H1 (cell line): Measurements from ENCODE around the gene ATG2B. TPM values are rescaled to one million over a fixed set of nuclear protein-coding genes. Genes with fewer than 3 reads are reported as not detected.
A peak's percentile ranks its signal among the peaks of the same experiment; 100 is the strongest.

Experiments
- CTCF ChIA-PET: fragments of 300-600 bp; sonication (Branson Sonifier 250); formaldehyde crosslinking; loops from one replicate; lab custom pipeline; 2021; ENCODE audit not compliant: partially characterized antibody; lab: Charles Lee
- POLR2A ChIA-PET: fragments of 300-600 bp; sonication (Branson Sonifier 250); formaldehyde crosslinking; loops from one replicate; lab custom pipeline; 2021; ENCODE audit warnings: inconsistent platforms; ENCODE audit not compliant: partially characterized antibody; lab: Charles Lee
- DNase-seq, 2 experiments: peaks; one replicate each; pipeline versions ENCODE4 v3.0.0 to v3.0.0-alpha.2; 2010 to 2022; ENCODE audit warnings: low spot score in 2 of 2, low read depth in 1 of 2, mixed read lengths in 1 of 2
- FAIRE-seq: peaks from 2 replicates; lab custom pipeline; 2011; peaks lifted over from hg19 to GRCh38; lab: Jason Lieb, UNC
- H2AFZ ChIP-seq: 2 replicates; pipeline ENCODE4 v1.8.1; 2012; ENCODE audit warnings: low read length, inconsistent platforms
- H2AK5ac ChIP-seq: 2 replicates; pipeline ENCODE4 v1.6.1; 2013; ENCODE audit warnings: low read depth, low read length
- H2BK120ac ChIP-seq: replicated peaks from 2 replicates; pipeline ENCODE3; 2013; ENCODE audit warnings: low read depth, low read length, inconsistent platforms
- H2BK12ac ChIP-seq: 2 replicates; pipeline ENCODE4 v1.6.1; 2013; ENCODE audit warnings: low read depth, low read length
- H2BK15ac ChIP-seq: 2 replicates; pipeline ENCODE4 v1.6.1; 2013; ENCODE audit warnings: low read length
- H2BK20ac ChIP-seq: 2 replicates; pipeline ENCODE4 v1.6.1; 2013; ENCODE audit warnings: low read length
- H2BK5ac ChIP-seq: 2 replicates; pipeline ENCODE4 v1.6.1; 2013; ENCODE audit warnings: low read depth, low read length
- H3K14ac ChIP-seq: 2 replicates; pipeline ENCODE4 v1.6.1; 2013; ENCODE audit warnings: inconsistent platforms; ENCODE audit not compliant: insufficient read length
- H3K18ac ChIP-seq: 2 replicates; pipeline ENCODE4 v1.6.1; 2013; ENCODE audit warnings: low read length; ENCODE audit errors: extremely low read depth
- H3K23ac ChIP-seq: 2 replicates; pipeline ENCODE4 v1.6.1; 2013; ENCODE audit warnings: inconsistent platforms; ENCODE audit not compliant: insufficient read length
- H3K23me2 ChIP-seq: 2 replicates; pipeline ENCODE4 v1.6.1; 2013; ENCODE audit warnings: low read depth, low read length
- H3K27ac ChIP-seq: 2 replicates; pipeline ENCODE4 v1.6.1; 2011; ENCODE audit warnings: low read depth, low read length, inconsistent platforms
- H3K27me3 ChIP-seq, 4 experiments: replicated peaks in 1 of 4; 1 replicate in 1 of 4; 2 replicates in 3 of 4; pipeline versions ENCODE4 v1.6.1 to v1.8.1; 2011 to 2013; ENCODE audit warnings: low read length in 3 of 4, mild to moderate bottlenecking in 3 of 4, inconsistent platforms in 2 of 4, mixed read lengths in 2 of 4, moderate library complexity in 1 of 4; ENCODE audit not compliant: control insufficient read depth in 3 of 4, insufficient read depth in 3 of 4; ENCODE audit errors: extremely low read depth in 1 of 4
- H3K36me3 ChIP-seq, 4 experiments: 2 replicates each; pipeline versions ENCODE4 v1.6.1 to v1.8.1; 2011 to 2013; ENCODE audit warnings: mild to moderate bottlenecking in 4 of 4, low read length in 3 of 4, moderate library complexity in 2 of 4, control low read depth in 1 of 4, inconsistent platforms in 1 of 4; ENCODE audit not compliant: insufficient read depth in 4 of 4, control insufficient read depth in 2 of 4
- H3K4ac ChIP-seq: replicated peaks from 2 replicates; pipeline ENCODE3; 2013; ENCODE audit warnings: low read length, low read depth, mixed read lengths, inconsistent platforms; ENCODE audit not compliant: insufficient read length
- H3K4me1 ChIP-seq, 4 experiments: replicated peaks in 1 of 4; 1 replicate in 1 of 4; 2 replicates in 3 of 4; pipeline versions ENCODE4 v1.6.1 to v1.8.1; 2011 to 2013; ENCODE audit warnings: low read length in 3 of 4, inconsistent platforms in 2 of 4, mixed read lengths in 1 of 4; ENCODE audit not compliant: insufficient read depth in 4 of 4, control insufficient read depth in 3 of 4
- H3K4me2 ChIP-seq, 2 experiments: 2 replicates each; pipeline versions ENCODE4 v1.6.1 to v1.8.1; 2011 to 2013; ENCODE audit warnings: low read depth in 2 of 2, low read length in 2 of 2, control low read depth in 1 of 2, inconsistent platforms in 1 of 2, mild to moderate bottlenecking in 1 of 2; ENCODE audit not compliant: insufficient read depth in 1 of 2
- H3K4me3 ChIP-seq, 4 experiments: fragments of 200-600, 300-600 bp in 1 of 4; sonication (generic), shearing (Covaris generic), sonication (Bioruptor Twin) in 1 of 4; 2 replicates each; pipeline versions ENCODE4 v1.5.1 to v1.8.1; 2011 to 2016; ENCODE audit warnings: low read length in 4 of 4, low read depth in 3 of 4, control low read depth in 2 of 4, inconsistent platforms in 2 of 4, mild to moderate bottlenecking in 2 of 4, mixed read lengths in 1 of 4, moderate library complexity in 1 of 4; ENCODE audit not compliant: insufficient read depth in 2 of 4; ENCODE audit errors: extremely low read depth in 1 of 4
- H3K56ac ChIP-seq: replicated peaks from 2 replicates; pipeline ENCODE3; 2013; ENCODE audit warnings: low read depth, mild to moderate bottlenecking, mixed read lengths, low read length, inconsistent platforms; ENCODE audit not compliant: insufficient read length
- H3K79me1 ChIP-seq: 2 replicates; pipeline ENCODE4 v1.6.1; 2013; ENCODE audit warnings: low read depth, low read length, control low read depth
- H3K79me2 ChIP-seq, 2 experiments: 2 replicates each; pipeline versions ENCODE4 v1.6.1 to v1.8.1; 2012 to 2013; ENCODE audit warnings: low read length in 2 of 2, mild to moderate bottlenecking in 2 of 2, inconsistent platforms in 1 of 2; ENCODE audit not compliant: insufficient read depth in 2 of 2, control insufficient read depth in 1 of 2
- H3K9ac ChIP-seq, 4 experiments: replicated peaks in 1 of 4; 1 replicate in 1 of 4; 2 replicates in 3 of 4; pipeline versions ENCODE4 v1.6.1 to v1.8.1; 2011 to 2013; ENCODE audit warnings: low read depth in 3 of 4, low read length in 3 of 4, control low read depth in 2 of 4, mild to moderate bottlenecking in 2 of 4, moderate library complexity in 2 of 4, inconsistent platforms in 1 of 4; ENCODE audit errors: extremely low read depth in 1 of 4
- H3K9me3 ChIP-seq, 2 experiments: 2 replicates each; pipeline versions ENCODE4 v1.6.1 to v1.8.1; 2012 to 2013; ENCODE audit warnings: mild to moderate bottlenecking in 2 of 2, moderate library complexity in 2 of 2, control low read depth in 1 of 2, inconsistent platforms in 1 of 2, low read depth in 1 of 2, low read length in 1 of 2, mixed read lengths in 1 of 2; ENCODE audit not compliant: insufficient read depth in 2 of 2
- H4K20me1 ChIP-seq, 2 experiments: replicated peaks in 1 of 2; 2 replicates each; pipeline versions ENCODE3 to v1.8.1; 2011 to 2013; ENCODE audit warnings: inconsistent platforms in 2 of 2, low read length in 2 of 2, mild to moderate bottlenecking in 1 of 2; ENCODE audit not compliant: insufficient read depth in 2 of 2, control insufficient read depth in 1 of 2
- H4K5ac ChIP-seq: 2 replicates; pipeline ENCODE4 v1.6.1; 2013; ENCODE audit warnings: low read length, low read depth, mixed read lengths, inconsistent platforms; ENCODE audit not compliant: insufficient read length
- H4K8ac ChIP-seq: 2 replicates; pipeline ENCODE4 v1.8.0; 2013; ENCODE audit warnings: mild to moderate bottlenecking, moderate library complexity, low read length, inconsistent platforms; ENCODE audit not compliant: insufficient read depth; ENCODE audit errors: extremely low read depth
- H4K91ac ChIP-seq: replicated peaks from 2 replicates; pipeline ENCODE3; 2013; ENCODE audit warnings: low read length, mixed read lengths, inconsistent platforms; ENCODE audit not compliant: insufficient read length
- ASH2L ChIP-seq: fragments of 200-600, 300-600 bp; sonication (generic); IDR thresholded peaks from one replicate; pipeline ENCODE4 v1.7.1; 2017; ENCODE audit warnings: low read length
- BACH1 ChIP-seq: IDR thresholded peaks from 2 replicates; pipeline ENCODE4 v1.6.1; 2012; ENCODE audit warnings: low read length, improper control_type of control experiment
- CBX8 ChIP-seq: fragments of 300-800, 300-1000 bp; sonication (generic); IDR thresholded peaks from 2 replicates; pipeline ENCODE4 v1.7.1; 2016; ENCODE audit warnings: low read depth, low read length, borderline replicate concordance
- HDAC2 ChIP-seq, 2 experiments: fragments of 300-600 bp in 1 of 2; sonication (generic) in 1 of 2; IDR thresholded peaks; 2 replicates each; pipeline ENCODE4 v1.6.1; 2011 to 2012; ENCODE audit warnings: low read depth in 2 of 2, low read length in 2 of 2, mild to moderate bottlenecking in 2 of 2, moderate library complexity in 2 of 2, borderline replicate concordance in 1 of 2, inconsistent platforms in 1 of 2
- JUN ChIP-seq: IDR thresholded peaks from 2 replicates; pipeline ENCODE4 v1.6.1; 2011; ENCODE audit warnings: low read depth, mild to moderate bottlenecking, improper control_type of control experiment, low read length
- SIRT6 ChIP-seq: IDR thresholded peaks from one replicate; pipeline ENCODE4 v1.7.1; 2012; ENCODE audit warnings: low read length, inconsistent platforms
- SRF ChIP-seq: IDR thresholded peaks from 2 replicates; pipeline ENCODE4 v1.6.1; 2011; ENCODE audit warnings: mild to moderate bottlenecking, low read depth, low read length, moderate library complexity
- WGBS, 2 experiments: shearing (Covaris generic) in 1 of 2; methylation state at CpG; one replicate each; pipeline versions ENCODE4 v1.1.6 to v1.1.7; 2013 to 2015; ENCODE audit warnings: low lambda C conversion rate in 2 of 2, mixed read lengths in 2 of 2, inconsistent platforms in 1 of 2, low coverage in 1 of 2, missing lambda C conversion rate in 1 of 2; ENCODE audit not compliant: insufficient replicate concordance in 2 of 2, insufficient coverage in 1 of 2, insufficient read length in 1 of 2; ENCODE audit errors: extremely low coverage in 1 of 2, missing lambda C conversion rate in 1 of 2; 5-methylcytosine and 5-hydroxymethylcytosine counted together
- polyA plus RNA-seq, 7 experiments: library from polyadenylated mRNA; depleted of rRNA in 3 of 7; stranded (reverse) in 5 of 7; unstranded in 2 of 7; fragments of >200 nt in 5 of 7; fragments of 200-250 nt in 2 of 7; gene quantifications; 1 replicate in 5 of 7; 2 replicates in 1 of 7; 4 replicates in 1 of 7; pipeline versions ENCODE4 v1.2.1 to v1.2.3, GENCODE V29; 2011 to 2013; ENCODE audit warnings: missing spikeins in 2 of 7, mixed read lengths in 2 of 7
- total RNA-seq: library from RNA; stranded (reverse); fragmentation: NEBNext Ultra II Directional; extraction: Animal tissue kit (Norgen Biotek cat#: 25700); gene quantifications from 2 replicates; pipeline ENCODE4 v1.2.1, GENCODE V29; 2021
- TF ChIP-seq, protein P1 (sequence below): IDR thresholded peaks from 2 replicates; pipeline ENCODE4 v1.6.1; 2012; ENCODE audit warnings: inconsistent platforms

The ATG2B gene
- total and polyA plus RNA-seq, 2 of the 8 experiments (the other 6 are each of a cell fraction or from before 2014, with no cell fraction given) = 4.6 to 14.4 TPM

DNA sequence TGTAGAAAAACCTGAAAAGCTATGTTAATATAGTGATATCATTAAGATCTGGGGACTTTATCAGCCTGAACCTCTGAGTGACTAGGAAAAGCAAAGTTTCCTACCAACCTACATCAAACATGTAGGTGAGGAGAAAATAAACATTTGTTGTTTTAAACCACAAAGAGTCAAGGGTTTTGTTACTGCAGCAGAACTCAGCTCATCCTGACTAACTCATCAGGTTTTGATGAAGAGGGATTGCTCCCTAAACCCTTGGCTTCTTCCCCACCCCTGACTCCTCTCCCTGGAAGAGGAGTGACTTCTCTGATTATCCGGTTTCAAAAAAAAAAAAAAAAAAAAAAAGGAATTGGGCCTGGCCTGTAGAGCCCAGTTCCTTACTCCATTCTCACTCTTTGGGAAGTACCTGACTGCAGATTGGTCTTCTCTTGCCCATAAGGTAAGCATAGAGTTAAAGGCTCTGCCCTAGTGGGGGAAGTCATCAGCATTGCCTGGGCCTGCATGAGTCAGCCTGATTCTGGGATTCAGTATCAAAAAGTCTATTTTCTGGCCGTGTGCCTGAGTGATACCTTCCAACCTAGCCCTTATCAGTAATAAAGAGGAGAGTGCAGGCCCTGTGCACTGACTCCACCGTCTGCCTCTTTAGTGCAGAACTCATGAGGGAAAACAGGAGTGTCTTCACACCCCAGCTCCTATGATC, 90.2 kb downstream of the ATG2B start:
- DNase-seq (peak in 1 of 2 experiments; percentile 16), FAIRE-seq (no peak)
- H4K91ac ChIP-seq = no peak overlapping the region
- no peak overlapping the region for H4K5ac ChIP-seq
- peaks cover 4 to 7% of the 10 kb centered on the region in 2 experiments; a peak in 3 of 4 replicates for H3K9me3 ChIP-seq
- H3K18ac ChIP-seq = no peak overlapping the region
- H3K27me3 ChIP-seq = no peaks in the 10 kb centered on the region
- H4K20me1 ChIP-seq = no peaks in the 10 kb centered on the region
- no peak overlapping the region for H3K4me3 ChIP-seq
- no peak overlapping the region for H3K27ac ChIP-seq
- H2BK120ac ChIP-seq = no peak overlapping the region
- H3K4me2 ChIP-seq = no peak overlapping the region
- no peak overlapping the region for H2AK5ac ChIP-seq
- no peaks in the 10 kb centered on the region for H3K79me1 ChIP-seq
- no peaks in the 10 kb centered on the region for H3K79me2 ChIP-seq
- peaks cover 0 to 6% (median 2%) of the 10 kb centered on the region in 4 experiments; a peak in 2 of 7 replicates for H3K4me1 ChIP-seq
- no peaks in the 10 kb centered on the region; a peak in 1 of 8 replicates for H3K36me3 ChIP-seq
- no peak overlapping the region for H3K23ac ChIP-seq
- WGBS, 2 experiments = 58% methylated on average over 3 of the region's 3 CpGs; no CpG with 5 or more reads in 1 of the 2 experiments
- no peak overlapping the region for H2BK12ac ChIP-seq
- no peak overlapping the region for H3K9ac ChIP-seq
- no peak overlapping the region for H2BK15ac ChIP-seq
- H3K23me2 ChIP-seq = no peaks in the 10 kb centered on the region
- H2BK20ac ChIP-seq = no peak overlapping the region
- H4K8ac ChIP-seq = no peak overlapping the region
- no peak overlapping the region for H3K4ac ChIP-seq
- no peak overlapping the region for H3K14ac ChIP-seq
- ChIA-PET POLR2A (no interaction called here), CTCF (interaction anchor here (0.6 to 12.6 kb wide), 10 partner anchors 8 to 713 kb away, joined by 3 to 268 read pairs (median 8); no protein-coding TSS in a partner anchor)
- no peak overlapping the region for H3K56ac ChIP-seq
- TF ChIP-seq BACH1 (no peak), ASH2L (no peak), CBX8 (no peak), SIRT6 (no peak), JUN (no peak), HDAC2 (IDR thresholded peaks at IDR 0.05; ENCODE audit: borderline replicate concordance in 1 of 2, low read depth in 2 of 2, low read length in 2 of 2) (no peak), SRF (no peak)
- TF ChIP-seq, protein P1, sequence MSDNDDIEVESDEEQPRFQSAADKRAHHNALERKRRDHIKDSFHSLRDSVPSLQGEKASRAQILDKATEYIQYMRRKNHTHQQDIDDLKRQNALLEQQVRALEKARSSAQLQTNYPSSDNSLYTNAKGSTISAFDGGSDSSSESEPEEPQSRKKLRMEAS = no peak
- H2BK5ac ChIP-seq = no peak overlapping the region
- no peak overlapping the region for H2AFZ ChIP-seq
